Stimulated activated CD4-positive, alpha-beta T cell treated with anti-CD3 and anti-CD28 coated beads, TNF-alpha, amount 100 ng/mL, for 4 hours (primary cell): ENCODE results near the gene PODN.

ENCODE experiments used
- DNase-seq, 3 experiments: peaks; one replicate each; pipeline ENCODE4 v3.0.0-alpha.2; 2020; ENCODE audit warnings: low read depth in 3 of 3

PODN gene

DNA sequence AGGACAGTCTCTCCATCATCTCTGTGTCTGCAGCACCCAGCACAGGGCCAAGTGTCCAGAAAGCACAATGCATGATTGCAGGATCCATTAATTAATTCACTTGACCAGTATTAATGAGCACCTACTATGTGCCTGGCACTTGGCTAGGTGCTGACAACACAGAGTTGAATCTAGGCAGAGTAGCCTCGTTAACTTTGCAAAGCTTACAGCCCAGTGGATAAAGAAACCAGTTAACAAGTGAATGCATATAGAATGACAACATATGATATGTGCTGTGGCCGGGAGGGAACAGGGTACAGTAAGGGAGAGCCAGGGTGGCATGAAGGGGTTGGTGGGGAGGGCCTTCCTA is 69.6 kb downstream of the PODN start:
- DNase-seq = no peak

- DNase-seq = no peak
Measured at GRCh38 chr1:53132176-53132575, 70.2 kb downstream of the PODN start.

DNA sequence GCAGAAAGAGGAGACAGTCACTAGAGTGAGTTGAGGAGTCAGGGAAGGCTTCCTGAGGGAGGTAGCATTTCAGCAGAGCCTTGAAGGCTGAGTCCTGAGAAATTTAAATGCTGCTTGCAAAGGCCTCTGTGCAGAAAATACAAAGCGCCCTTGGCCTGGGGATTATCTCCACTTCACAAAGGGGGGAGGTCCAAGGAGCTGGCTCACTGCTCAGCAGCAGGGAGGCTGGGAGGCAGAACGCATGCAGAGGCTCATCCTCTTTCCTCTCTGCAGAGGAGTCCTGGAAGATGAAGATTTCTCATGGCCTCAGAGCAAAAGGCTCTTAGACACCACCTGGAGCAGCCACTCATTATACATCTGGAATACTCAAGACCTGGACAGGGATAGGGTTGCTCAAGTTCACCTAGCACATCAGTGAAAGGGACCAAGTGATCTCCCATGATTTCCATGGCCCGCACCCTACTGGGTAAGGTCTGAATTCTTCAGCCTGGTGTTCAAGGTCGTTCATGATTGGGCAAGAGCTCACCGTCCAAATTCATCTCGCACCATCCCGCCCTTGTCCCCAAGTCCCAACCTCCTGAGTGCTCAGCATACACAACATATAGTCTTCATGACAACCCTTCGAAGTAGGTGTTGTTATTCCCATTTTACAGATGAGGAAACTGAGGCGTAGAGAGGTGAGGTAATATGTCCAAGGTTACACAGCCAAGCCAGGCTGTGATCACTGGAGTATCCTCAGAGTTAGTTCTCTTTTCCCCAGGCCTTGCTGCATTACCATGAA is 71.4 kb downstream of the PODN start:
- DNase-seq = no peak

DNA sequence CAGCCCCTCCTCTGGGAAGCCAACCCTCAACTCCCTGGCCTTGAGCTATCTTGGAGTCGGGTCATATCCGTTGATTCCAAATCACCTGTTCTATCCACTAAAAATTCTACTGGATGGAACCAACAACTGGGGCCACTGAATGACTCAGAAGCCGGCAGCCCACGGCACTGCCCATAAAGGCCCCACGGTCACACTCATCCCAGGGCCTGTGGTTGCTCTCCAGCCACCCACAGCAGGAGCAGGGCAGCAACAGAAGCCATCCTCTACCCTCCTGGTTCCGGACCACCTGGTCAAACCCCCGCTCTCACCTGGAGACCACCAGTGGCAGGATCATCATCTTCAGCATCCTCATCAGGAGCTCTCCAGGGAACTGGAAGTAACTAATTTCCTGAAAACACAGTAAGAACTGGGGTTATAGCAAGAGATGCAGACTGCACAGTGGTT is 72.1 kb downstream of the PODN start:
- no peak for DNase-seq
